Nephron progenitor cell (in vitro differentiated cells): ENCODE measurements around the gene ARHGAP26.

Experiments used
- DNase-seq: peaks from one replicate; pipeline ENCODE4 v3.0.0; 2021
- H3K27ac Mint-ChIP-seq: 2 replicates; pipeline ENCODE4 v1.8.0; 2021; ENCODE audit warnings: mild to moderate bottlenecking, moderate library complexity, mixed read lengths
- H3K27me3 Mint-ChIP-seq: 2 replicates; pipeline ENCODE4 v1.8.0; 2021; ENCODE audit warnings: mild to moderate bottlenecking, low read depth, mixed read lengths; ENCODE audit not compliant: poor library complexity
- H3K36me3 Mint-ChIP-seq: 2 replicates; pipeline ENCODE4 v1.8.0; 2021; ENCODE audit warnings: low read depth, mixed read lengths
- H3K4me1 Mint-ChIP-seq: 2 replicates; pipeline ENCODE4 v1.8.0; 2021; ENCODE audit warnings: mixed read lengths
- H3K4me3 Mint-ChIP-seq: 2 replicates; pipeline ENCODE4 v1.8.0; 2021; ENCODE audit warnings: mild to moderate bottlenecking, moderate library complexity, mixed read lengths
- H3K9me3 Mint-ChIP-seq: 2 replicates; pipeline ENCODE4 v1.8.0; 2021; ENCODE audit warnings: mild to moderate bottlenecking, moderate library complexity, mixed read lengths
- TF ChIP-seq, protein P1 (sequence below): fragments of 200-600 bp; sonication (generic); IDR thresholded peaks from 2 replicates; pipeline ENCODE4 v1.5.0; 2021; ENCODE audit warnings: antibody characterized with exemption

The ARHGAP26 gene

DNA sequence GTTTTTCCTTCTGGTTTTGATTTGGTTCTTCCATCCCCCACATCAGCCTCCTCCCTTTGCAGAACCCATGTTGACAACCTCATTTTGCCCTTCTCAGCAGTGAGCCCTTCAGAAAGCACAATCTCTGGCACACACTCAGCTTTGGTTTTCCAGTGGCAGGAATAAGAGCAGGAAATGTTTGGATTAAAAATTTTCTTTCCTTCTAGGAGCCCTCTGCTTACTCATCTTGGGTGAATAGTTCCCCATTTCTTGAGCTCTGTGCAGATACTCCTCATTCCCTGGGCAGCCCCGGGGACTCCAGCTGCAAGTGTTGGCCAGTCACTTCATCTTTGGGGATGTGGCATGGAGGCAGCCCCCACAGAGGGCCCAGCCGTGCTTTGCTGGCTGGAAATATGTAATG, 462.9 kb downstream of the ARHGAP26 start:
- peaks cover 28% of the 10 kb centered on the region for H3K4me1 Mint-ChIP-seq
- no peak overlapping the region for H3K4me3 Mint-ChIP-seq
- peaks cover 2% of the 10 kb centered on the region for H3K27me3 Mint-ChIP-seq
- peaks cover 8% of the 10 kb centered on the region for H3K9me3 Mint-ChIP-seq
- no peaks in the 10 kb centered on the region for H3K36me3 Mint-ChIP-seq
- DNase-seq = no peak
- H3K27ac Mint-ChIP-seq = no peak overlapping the region
- TF ChIP-seq, protein P1, sequence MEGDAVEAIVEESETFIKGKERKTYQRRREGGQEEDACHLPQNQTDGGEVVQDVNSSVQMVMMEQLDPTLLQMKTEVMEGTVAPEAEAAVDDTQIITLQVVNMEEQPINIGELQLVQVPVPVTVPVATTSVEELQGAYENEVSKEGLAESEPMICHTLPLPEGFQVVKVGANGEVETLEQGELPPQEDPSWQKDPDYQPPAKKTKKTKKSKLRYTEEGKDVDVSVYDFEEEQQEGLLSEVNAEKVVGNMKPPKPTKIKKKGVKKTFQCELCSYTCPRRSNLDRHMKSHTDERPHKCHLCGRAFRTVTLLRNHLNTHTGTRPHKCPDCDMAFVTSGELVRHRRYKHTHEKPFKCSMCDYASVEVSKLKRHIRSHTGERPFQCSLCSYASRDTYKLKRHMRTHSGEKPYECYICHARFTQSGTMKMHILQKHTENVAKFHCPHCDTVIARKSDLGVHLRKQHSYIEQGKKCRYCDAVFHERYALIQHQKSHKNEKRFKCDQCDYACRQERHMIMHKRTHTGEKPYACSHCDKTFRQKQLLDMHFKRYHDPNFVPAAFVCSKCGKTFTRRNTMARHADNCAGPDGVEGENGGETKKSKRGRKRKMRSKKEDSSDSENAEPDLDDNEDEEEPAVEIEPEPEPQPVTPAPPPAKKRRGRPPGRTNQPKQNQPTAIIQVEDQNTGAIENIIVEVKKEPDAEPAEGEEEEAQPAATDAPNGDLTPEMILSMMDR = no peak

GRCh38 chr5:143234162-143234842, 464.1 kb downstream of the ARHGAP26 start:
- no peak overlapping the region for H3K27ac Mint-ChIP-seq
- no peaks in the 10 kb centered on the region for H3K36me3 Mint-ChIP-seq
- TF ChIP-seq, protein P1 = no peak
- peaks cover 12% of the 10 kb centered on the region for H3K9me3 Mint-ChIP-seq
- H3K4me1 Mint-ChIP-seq = peaks cover 28% of the 10 kb centered on the region
- peaks cover 2% of the 10 kb centered on the region for H3K27me3 Mint-ChIP-seq
- no peak overlapping the region for H3K4me3 Mint-ChIP-seq
- DNase-seq = no peak

DNA sequence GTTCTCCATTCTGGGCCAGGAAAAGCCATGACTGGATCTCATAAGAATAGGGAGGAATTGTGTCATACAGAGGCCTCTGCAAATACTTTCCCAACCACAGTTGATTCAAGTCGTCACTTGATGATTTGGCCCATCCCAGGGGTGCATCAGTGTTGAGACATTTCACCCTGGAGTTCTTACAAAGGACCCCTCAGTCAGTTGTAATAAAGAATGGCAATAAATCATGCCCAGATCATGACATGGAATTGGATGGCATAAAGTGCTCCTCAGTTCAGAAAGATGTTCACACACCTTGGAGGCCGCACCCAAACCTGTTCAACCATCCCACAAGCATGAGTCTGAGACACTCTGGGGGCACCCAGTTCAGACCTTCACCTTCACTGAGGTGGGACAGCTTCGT, 465.2 kb downstream of the ARHGAP26 start:
- no peak for DNase-seq
- TF ChIP-seq, protein P1 = no peak
- no peak overlapping the region for H3K27ac Mint-ChIP-seq
- no peak overlapping the region for H3K4me3 Mint-ChIP-seq
- peaks cover 19% of the 10 kb centered on the region for H3K4me1 Mint-ChIP-seq
- peaks cover 2% of the 10 kb centered on the region for H3K27me3 Mint-ChIP-seq
- H3K36me3 Mint-ChIP-seq = no peaks in the 10 kb centered on the region
- peaks cover 14% of the 10 kb centered on the region for H3K9me3 Mint-ChIP-seq

DNA sequence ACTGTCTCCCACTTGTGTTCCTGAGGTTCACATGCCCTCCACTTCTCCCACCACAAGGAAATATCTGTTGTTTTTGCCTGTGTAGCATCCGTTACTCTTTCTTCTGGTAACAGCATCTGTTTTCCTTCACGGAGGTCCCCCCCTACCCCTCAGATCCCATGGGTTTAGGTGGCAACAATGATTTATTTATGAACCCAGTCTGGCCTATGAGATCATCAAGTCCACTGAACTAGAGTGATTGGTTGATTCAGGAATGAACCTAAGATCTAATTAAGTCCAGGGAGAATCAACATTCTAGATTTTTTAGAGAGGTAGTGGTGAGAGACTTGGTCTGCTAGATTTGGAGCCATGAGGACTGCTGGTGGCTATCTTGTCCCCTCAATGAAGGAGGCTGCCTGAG, 466.5 kb downstream of the ARHGAP26 start:
- DNase-seq = no peak
- Mint-ChIP-seq H3K36me3 (no peaks in the 10 kb centered on the region), H3K9me3 (peaks cover 14% of the 10 kb centered on the region), H3K27ac (no peak overlapping the region), H3K27me3 (peaks cover 2% of the 10 kb centered on the region), H3K4me3 (no peak overlapping the region), H3K4me1 (peaks cover 11% of the 10 kb centered on the region)
- TF ChIP-seq, protein P1 = no peak

GRCh38 chr5:143237664-143238063, 467.5 kb downstream of the ARHGAP26 start:
- Mint-ChIP-seq H3K36me3 (no peaks in the 10 kb centered on the region), H3K4me1 (peaks cover 11% of the 10 kb centered on the region), H3K4me3 (no peak overlapping the region), H3K27me3 (peaks cover 2% of the 10 kb centered on the region), H3K27ac (no peak overlapping the region), H3K9me3 (peaks cover 14% of the 10 kb centered on the region)
- TF ChIP-seq, protein P1 = no peak
- no peak for DNase-seq

GRCh38 chr5:143238620-143239019, 468.4 kb downstream of the ARHGAP26 start:
- no peak for DNase-seq
- H3K27me3 Mint-ChIP-seq = peaks cover 4% of the 10 kb centered on the region
- no peak overlapping the region for H3K27ac Mint-ChIP-seq
- peaks cover 11% of the 10 kb centered on the region for H3K4me1 Mint-ChIP-seq
- H3K4me3 Mint-ChIP-seq = no peak overlapping the region
- H3K36me3 Mint-ChIP-seq = no peaks in the 10 kb centered on the region
- H3K9me3 Mint-ChIP-seq = peaks cover 14% of the 10 kb centered on the region
- TF ChIP-seq, protein P1 = no peak
